ENCODE data around the gene ZDHHC3.
A peak's percentile ranks its signal among the peaks of the same experiment; 100 is the strongest.
"Not testable (repeated sequence)": the region's sequence is repeated elsewhere in the genome, so short reads cannot be mapped to it uniquely, and the experiment has no call there.

The ZDHHC3 gene

GRCh38 chr3:44995142-44995770 is 19.3 kb upstream of the ZDHHC3 start:
- DNase-seq (ENCODE audit: low spot score), result no peak

GRCh38 chr3:44993471-44994205 is 17.7 kb upstream of the ZDHHC3 start:
- no peak for DNase-seq (ENCODE audit: low spot score)

DNA sequence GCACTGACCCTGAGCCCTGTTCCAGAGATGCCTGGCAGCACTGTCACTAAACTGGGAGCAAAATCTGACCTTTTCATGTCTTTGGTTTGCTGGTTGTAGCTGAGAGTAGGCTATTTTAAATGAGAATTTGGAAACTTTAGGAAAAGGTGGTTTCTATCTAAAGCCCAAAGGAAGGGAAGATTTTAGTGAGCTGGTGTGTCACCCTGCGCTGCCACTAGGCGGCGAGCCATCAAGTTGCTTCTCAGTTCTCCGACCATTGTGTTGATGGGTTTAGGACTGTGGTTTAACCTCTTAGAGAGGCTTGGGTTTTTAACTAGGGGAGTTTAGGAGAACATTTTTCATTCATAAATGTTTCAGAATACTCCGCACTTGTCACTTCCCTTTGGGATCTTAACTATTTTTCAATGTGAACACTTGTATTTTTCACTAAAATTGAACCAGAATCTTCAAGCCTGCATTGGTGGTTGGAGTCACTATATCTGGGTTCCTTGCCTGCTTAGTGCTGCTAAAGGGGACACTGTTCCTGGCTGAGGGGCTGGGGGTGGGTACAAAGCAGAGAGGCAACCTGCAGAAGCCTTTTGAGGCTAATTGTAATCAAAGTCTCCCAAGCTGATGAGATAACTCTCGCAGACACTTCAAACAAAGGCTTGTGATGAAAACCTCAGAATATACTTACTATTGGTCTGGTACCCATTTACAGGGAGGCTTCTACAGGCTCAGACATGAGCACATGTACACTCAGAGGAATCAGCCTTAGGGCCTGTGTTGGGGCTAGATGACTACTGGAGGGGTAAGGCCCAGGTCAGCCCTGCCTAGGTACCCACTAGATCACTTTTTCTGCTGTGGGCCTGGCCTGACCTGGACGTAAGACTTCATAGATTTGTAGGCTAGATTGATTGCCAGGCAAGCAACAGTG is 16.8 kb upstream of the ZDHHC3 start:
- no peak for DNase-seq (ENCODE audit: low spot score)

- no peak for DNase-seq (ENCODE audit: low spot score)
Measured at GRCh38 chr3:44991326-44991725, 15.4 kb upstream of the ZDHHC3 start.

DNA sequence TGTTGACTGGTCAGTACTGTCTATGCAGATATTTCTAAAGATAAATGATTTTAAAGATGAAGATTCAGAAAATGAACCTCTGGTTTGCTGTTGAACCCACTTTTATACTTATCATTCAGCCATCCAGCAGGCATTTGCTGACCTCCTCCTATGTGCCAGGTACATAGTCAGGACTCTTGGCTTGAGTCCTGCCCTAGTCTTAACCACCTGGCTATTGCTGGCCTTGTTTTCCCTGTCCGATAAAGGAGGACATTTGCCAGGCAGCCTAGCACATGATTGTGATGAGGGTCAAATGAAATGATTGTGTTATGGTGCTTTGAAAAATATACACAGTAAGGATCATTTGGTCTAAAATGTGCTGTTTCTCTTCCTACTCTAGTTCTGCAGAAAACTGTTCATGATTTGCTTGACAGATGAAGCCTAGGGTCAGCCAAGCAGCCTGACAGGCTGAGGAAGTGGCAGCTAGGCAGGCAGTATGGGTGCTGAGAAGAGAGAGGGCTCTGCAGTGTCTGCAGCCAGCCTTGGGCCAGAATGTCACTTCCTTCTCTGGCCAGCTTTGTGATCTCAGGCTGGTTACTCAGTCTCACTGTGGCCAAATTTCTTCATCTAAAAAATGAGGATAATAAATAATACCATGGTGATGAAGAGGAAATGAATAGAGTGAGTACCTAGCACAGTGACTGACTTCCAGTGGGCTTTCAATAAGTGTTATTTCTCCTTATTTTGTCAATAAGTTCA is 13.8 kb upstream of the ZDHHC3 start:
- no peak for DNase-seq (ENCODE audit: low spot score)

- no peak for DNase-seq (ENCODE audit: low spot score)
Measured at GRCh38 chr3:44989141-44989540, 13.2 kb upstream of the ZDHHC3 start.

GRCh38 chr3:44988073-44988472 is 12.1 kb upstream of the ZDHHC3 start:
- peak; percentile 19 for DNase-seq (ENCODE audit: low spot score)

DNA sequence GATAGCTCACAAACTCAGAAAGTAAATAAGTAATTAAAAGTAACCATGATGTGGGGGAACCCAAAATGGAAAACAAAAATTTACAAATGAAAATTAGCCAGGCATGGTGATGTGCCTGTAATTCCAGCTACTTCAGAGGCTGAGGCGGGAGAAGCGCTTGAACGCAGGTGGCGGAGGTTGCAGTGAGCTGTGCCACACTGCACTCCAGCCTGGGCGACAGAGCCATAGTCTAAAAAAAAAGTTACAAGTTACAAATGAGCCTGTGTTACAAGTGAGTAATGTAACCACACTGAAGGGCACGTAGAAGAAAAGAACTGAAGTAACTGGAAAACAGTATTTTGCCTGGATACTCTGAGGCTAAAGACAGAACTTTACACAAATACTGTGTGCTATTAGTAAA is 11.4 kb upstream of the ZDHHC3 start:
- DNase-seq (ENCODE audit: low spot score), result no peak

DNA sequence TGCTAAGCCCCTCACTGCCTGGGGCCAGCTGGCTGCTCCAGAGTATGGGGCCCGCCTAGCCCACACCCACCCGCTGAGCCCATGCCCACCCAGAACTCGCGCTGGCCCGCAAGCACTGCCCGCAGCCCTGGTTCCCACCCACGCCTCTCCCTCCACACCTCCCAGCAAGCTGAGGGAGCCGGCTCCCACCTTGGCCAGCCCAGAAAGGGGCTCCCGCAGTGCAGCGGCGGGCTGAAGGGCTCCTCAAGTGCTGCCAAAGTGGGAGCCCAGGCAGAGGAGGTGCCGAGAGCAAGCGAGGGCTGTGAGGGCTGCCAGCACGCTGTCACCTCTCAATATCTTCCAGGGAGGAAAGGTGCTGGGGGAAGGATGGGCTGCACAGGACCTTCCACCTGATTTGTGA is 10.4 kb upstream of the ZDHHC3 start:
- DNase-seq (ENCODE audit: low spot score), result not testable (repeated sequence)

GRCh38 chr3:44984335-44984734 is 8.4 kb upstream of the ZDHHC3 start:
- DNase-seq (ENCODE audit: low spot score), result no peak

- DNase-seq (ENCODE audit: low spot score), result no peak
Measured at GRCh38 chr3:44983484-44983941, 7.5 kb upstream of the ZDHHC3 start.

GRCh38 chr3:44982817-44983216 is 6.8 kb upstream of the ZDHHC3 start:
- DNase-seq (ENCODE audit: low spot score), result no peak

DNA sequence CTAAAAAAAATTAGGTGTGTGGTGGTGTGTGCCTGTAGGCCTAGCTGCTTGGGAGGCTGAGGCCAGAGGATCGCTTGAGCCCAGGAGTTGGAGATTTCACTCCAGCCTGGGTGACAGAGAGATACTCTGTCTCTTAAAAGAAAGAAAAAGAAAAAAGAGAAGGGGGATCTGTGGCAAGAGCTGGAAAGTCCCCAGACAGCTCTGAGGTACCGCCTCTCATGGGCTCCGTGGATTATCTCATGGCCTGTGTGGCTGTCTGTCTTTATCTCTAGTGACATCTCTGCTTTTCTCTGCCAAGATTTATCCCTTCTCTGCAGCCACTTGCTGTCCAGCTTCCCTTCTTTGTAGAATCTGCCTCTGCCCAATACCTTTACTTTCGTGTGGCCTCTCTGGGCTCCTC is 5.8 kb upstream of the ZDHHC3 start:
- DNase-seq (ENCODE audit: low spot score), result no peak

DNA sequence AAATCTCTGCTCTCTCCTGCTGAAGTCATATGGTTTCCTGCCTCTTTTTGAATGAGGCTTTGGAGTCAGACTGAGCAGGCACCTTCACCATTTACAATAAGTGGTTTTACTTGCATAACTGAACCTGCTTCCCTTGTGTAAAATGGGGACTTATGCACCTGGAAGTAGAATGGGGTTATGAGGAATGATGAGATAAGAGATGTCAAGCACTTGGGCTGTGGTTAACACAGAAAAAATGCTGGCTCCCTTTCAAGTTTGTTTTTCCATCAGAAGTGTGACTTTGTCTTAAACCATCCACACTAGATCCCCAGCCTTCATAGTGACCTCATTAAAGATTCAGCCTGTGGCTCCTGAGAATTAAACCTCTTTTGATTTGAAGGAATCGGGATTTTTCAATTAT is 5.2 kb upstream of the ZDHHC3 start:
- DNase-seq (ENCODE audit: low spot score), result no peak

DNA sequence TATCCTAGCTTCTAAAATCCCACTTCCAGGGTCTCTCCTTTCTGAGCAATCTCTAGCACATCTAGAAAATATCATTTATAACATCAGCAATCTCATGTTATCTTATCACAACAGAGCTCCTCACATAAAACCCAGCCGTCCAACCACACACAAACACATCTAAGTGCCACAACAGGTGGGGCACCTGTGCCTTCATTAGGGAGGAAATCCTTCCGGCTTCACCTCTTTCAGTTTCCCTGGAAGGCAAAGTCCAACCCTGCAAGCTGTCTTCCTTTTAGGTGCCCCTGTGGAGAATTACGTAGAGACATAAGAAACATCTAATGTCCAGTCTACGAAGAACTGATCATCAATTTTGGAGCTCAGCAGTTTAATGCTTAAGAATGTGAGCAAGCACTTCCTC is 1.6 kb downstream of the ZDHHC3 start:
- no peak for DNase-seq (ENCODE audit: low spot score)

- no peak for DNase-seq (ENCODE audit: low spot score)
Measured at GRCh38 chr3:44970926-44971490, 5.0 kb downstream of the ZDHHC3 start.

DNA sequence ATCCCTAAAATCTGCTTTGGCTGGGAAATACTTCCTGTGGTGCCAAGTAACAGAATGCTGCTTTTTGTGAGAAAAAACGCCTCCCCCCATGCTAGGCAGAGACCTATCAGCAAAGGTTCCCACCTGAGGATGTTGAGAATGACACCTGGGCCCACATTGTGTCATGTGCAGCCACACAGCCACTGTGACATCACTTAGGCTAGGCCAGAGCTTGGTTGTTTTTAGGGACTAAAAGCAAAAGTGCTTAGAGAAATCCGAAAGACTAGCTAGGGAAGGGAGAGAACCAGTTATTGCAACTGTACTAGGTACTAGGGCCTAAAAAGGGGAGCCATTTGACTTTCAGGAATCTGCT is 6.2 kb downstream of the ZDHHC3 start:
- DNase-seq (ENCODE audit: low spot score), result no peak

DNA sequence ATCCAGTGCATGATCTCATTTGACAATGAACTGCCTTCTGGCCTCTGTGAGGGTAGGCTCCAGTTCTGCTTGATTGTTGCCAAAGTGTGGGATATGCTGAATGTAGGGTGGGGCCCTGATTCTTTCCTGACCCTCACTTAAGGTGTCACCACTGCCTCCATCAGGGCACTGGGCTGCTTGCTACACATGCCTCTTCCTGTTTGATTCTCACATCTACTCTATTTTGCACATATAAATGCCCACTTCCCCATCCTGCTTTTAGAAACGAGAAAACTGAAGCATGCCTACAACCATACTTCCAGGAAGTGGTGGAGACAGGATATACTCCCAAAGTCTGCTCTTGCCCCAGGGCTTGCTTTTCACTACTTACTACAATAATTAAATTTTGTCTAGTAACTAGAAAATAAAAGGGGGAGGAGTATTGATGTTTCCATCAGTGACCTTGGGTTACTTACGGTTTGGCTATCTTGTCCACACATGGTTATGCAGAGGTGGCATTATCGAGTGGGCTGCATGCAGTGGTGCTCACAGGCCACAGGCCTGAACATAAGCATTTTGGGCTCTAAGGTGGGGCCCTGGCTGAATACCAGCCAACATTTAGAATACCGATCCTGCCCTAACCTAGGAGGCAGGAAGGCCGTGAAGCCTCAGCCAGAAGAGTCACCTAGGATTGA is 6.7 kb downstream of the ZDHHC3 start:
- DNase-seq (ENCODE audit: low spot score), result no peak

- no peak for DNase-seq (ENCODE audit: low spot score)
Measured at GRCh38 chr3:44968447-44968858, 7.5 kb downstream of the ZDHHC3 start.

DNA sequence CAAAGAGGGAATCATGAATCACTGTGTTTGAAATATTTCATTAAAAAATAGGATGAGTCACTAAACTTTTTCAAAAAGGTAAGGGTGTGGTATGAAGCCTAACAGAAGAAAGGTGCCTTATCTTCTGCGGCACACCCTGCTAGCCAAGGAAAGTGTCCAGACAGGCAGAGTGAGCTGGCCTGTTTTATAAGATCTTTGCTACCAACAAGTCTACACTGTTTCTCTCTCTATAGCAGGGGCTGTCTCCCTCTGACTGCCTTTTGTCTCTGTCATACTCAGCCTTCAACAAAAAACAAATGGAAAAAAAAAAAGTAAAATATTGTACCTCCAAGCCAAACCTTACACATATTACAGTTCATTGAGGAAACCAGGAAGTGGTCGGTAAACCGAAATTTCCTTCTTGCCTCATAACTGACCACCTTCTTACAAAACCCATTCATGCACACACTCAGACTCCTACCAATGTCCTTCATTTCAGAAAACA is 9.1 kb downstream of the ZDHHC3 start:
- no peak for DNase-seq (ENCODE audit: low spot score)

DNA sequence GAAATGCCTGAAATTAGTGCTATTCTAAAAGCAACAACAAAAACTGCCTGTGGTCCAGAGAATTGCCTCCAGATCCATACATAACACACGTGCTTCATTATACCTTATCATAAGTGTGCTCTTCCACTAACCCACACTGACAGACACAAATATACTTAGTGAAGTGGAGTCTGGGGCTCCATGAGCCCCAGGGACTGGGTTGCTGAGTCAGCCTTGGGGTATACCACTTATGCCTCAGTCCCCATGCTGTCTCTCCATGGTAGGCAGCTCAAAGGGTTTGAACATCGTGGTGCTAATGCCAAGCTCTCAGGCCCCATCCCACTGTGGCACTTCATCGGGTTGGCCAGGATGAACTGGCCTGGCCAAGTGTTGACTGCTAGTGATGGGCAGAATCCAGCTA is 10.8 kb downstream of the ZDHHC3 start:
- no peak for DNase-seq (ENCODE audit: low spot score)

Measured in CD4-positive, alpha-beta T cell treated with Interleukin-2 at 100 ng/mL for 4 hours (primary cell).